SK-N-SH (cell line): ENCODE results near the gene ANKRD10.

Experiments used
- CTCF ChIP-seq: fragments of 200-600 bp; sonication (generic); IDR thresholded peaks from 2 replicates; pipeline ENCODE4 v1.6.1; 2017; ENCODE audit warnings: antibody characterized with exemption, mild to moderate bottlenecking, moderate library complexity
- ELF1 ChIP-seq: IDR thresholded peaks from 2 replicates; pipeline ENCODE4 v1.4.0; 2012
- PBX3 ChIP-seq: IDR thresholded peaks from 2 replicates; pipeline ENCODE4; 2012
- USF2 ChIP-seq: fragments of 150-350 bp; IDR thresholded peaks from 2 replicates; pipeline ENCODE4 v1.6.1; 2017; ENCODE audit warnings: antibody characterized with exemption, low read length, low read depth, borderline replicate concordance

GRCh38 chr13:110953833-110954532 is 39.1 kb upstream of the ANKRD10 start:
- TF ChIP-seq CTCF (no peak), PBX3 (no peak), USF2 (no peak), ELF1 (no peak)
